Neural cell (in vitro differentiated cells): Measurements from ENCODE around the gene HSD3B7.

Experiments
- EP300 ChIP-seq: fragments of 450-650 bp; conservative IDR thresholded peaks from 2 replicates; pipeline ENCODE4 v1.6.1; 2014; ENCODE audit warnings: antibody characterized with exemption, mild to moderate bottlenecking, moderate library complexity; ENCODE audit not compliant: poor library complexity, severe bottlenecking
- TAF1 ChIP-seq: IDR thresholded peaks from 2 replicates; pipeline ENCODE4 v1.6.1; 2012; ENCODE audit warnings: low read depth
- TF ChIP-seq, protein P1 (sequence below): fragments of 450-650 bp; IDR thresholded peaks from 2 replicates; pipeline ENCODE4 v1.5.1; 2014; ENCODE audit warnings: antibody characterized with exemption, mild to moderate bottlenecking, moderate library complexity; ENCODE audit not compliant: poor library complexity, severe bottlenecking

DNA sequence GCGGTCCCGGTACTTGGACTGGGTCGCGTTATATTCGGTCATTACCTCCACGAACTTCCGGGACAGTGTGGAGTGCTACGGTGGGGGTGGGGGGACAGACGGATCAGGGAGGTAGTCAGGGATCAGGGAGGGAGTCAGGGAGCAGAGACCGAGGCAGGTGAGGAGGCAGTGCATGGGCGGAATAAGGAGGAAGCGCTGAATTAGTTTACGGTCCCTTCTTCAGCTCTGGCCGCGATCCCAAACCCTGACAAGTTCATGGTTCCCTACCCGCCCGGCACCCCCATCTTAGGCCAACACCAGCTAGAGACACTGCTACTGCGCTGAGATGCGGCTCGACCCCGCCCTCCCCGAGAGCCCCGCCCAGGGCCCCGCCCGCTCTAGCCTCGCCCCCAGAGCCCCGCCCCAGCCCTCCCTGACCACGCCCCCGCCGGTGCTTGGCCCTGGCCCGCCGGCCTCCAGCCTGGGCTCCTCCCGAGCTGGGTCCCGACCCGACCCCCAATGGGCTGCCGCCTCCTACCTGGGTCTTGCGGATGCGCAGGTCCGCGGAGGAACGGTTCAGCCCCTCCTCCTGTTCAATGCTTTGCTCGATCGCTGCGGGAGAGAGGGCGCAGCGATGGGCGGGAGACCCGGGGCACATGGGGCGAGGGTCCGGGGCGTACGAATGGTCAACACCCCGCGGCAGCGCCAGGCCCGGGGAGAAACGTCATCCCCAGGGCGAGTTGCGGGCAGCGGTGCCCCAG lies 12.1 kb downstream of the HSD3B7 start:
- TF ChIP-seq EP300 (no peak), TAF1 (no peak)
- TF ChIP-seq, protein P1, sequence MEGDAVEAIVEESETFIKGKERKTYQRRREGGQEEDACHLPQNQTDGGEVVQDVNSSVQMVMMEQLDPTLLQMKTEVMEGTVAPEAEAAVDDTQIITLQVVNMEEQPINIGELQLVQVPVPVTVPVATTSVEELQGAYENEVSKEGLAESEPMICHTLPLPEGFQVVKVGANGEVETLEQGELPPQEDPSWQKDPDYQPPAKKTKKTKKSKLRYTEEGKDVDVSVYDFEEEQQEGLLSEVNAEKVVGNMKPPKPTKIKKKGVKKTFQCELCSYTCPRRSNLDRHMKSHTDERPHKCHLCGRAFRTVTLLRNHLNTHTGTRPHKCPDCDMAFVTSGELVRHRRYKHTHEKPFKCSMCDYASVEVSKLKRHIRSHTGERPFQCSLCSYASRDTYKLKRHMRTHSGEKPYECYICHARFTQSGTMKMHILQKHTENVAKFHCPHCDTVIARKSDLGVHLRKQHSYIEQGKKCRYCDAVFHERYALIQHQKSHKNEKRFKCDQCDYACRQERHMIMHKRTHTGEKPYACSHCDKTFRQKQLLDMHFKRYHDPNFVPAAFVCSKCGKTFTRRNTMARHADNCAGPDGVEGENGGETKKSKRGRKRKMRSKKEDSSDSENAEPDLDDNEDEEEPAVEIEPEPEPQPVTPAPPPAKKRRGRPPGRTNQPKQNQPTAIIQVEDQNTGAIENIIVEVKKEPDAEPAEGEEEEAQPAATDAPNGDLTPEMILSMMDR = no peak
